ENCODE measurements around the gene CAPN11. TPM values are rescaled to one million over a fixed set of nuclear protein-coding genes. Genes with fewer than 3 reads are reported as not detected.
A peak's percentile ranks its signal among the peaks of the same experiment; 100 is the strongest.

Gene CAPN11
- total RNA-seq, 1 experiment from 2014 or later, result 0.28 TPM

DNA sequence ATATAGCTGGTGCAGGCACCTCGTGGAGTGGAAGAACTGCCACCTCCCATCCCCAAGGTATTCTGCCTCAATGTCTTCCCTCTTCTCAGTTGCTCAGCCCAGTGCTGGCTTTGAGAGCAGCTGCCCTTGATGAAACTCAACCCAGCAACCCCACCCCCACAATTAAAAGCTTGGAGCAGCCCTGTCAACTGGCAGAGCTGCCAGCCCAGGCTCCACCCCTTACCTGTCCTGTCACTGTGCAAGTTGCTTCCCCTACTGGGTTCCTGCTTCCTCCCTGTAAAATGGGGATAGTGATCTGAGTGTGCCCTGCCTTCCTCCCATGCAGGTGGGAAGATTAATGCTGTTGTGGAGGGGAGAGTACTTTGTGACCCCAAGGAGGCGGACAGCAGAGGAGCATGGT lies 26.7 kb upstream of the CAPN11 start:
- no peaks in the 10 kb centered on the region for H3K79me1 ChIP-seq (ENCODE audit: insufficient read depth, low read depth, low read length, poor library complexity, severe bottlenecking)
- no peak overlapping the region for H4K8ac ChIP-seq (replicated peaks; ENCODE audit: insufficient read length, low read depth, low read length)
- TF ChIP-seq, protein P1, sequence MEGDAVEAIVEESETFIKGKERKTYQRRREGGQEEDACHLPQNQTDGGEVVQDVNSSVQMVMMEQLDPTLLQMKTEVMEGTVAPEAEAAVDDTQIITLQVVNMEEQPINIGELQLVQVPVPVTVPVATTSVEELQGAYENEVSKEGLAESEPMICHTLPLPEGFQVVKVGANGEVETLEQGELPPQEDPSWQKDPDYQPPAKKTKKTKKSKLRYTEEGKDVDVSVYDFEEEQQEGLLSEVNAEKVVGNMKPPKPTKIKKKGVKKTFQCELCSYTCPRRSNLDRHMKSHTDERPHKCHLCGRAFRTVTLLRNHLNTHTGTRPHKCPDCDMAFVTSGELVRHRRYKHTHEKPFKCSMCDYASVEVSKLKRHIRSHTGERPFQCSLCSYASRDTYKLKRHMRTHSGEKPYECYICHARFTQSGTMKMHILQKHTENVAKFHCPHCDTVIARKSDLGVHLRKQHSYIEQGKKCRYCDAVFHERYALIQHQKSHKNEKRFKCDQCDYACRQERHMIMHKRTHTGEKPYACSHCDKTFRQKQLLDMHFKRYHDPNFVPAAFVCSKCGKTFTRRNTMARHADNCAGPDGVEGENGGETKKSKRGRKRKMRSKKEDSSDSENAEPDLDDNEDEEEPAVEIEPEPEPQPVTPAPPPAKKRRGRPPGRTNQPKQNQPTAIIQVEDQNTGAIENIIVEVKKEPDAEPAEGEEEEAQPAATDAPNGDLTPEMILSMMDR (conservative IDR thresholded peaks at IDR 0.05), result no peak
- H3K56ac ChIP-seq (ENCODE audit: insufficient read length, low read depth, low read length), result no peak overlapping the region
- H3K23ac ChIP-seq (ENCODE audit: insufficient read length, low read depth, low read length), result no peak overlapping the region
- no peak overlapping the region for H2BK20ac ChIP-seq (ENCODE audit: low read depth, low read length, poor library complexity, severe bottlenecking)
- H3K27me3 ChIP-seq (ENCODE audit: insufficient read depth, low read length), result no peaks in the 10 kb centered on the region
- peak overlapping the region in 1 of 3 experiments; percentile 44; a peak in 1 of 7 replicates for H3K27ac Mint-ChIP-seq
- no peak overlapping the region for H3K14ac ChIP-seq (ENCODE audit: insufficient read depth, low read length)
- no peak overlapping the region for H3K27ac ChIP-seq (ENCODE audit: insufficient read length, low read depth, low read length)
- no peak overlapping the region for H3K4ac ChIP-seq (ENCODE audit: low read depth, low read length)
- H3K4me1 Mint-ChIP-seq, result peaks cover 35 to 56% of the 10 kb centered on the region in 2 experiments
- no peak overlapping the region for H4K91ac ChIP-seq (ENCODE audit: insufficient read length, low read depth, low read length)
- H4K20me1 ChIP-seq (ENCODE audit: control insufficient read depth, insufficient read depth, insufficient read length), result peaks cover 3% of the 10 kb centered on the region
- H2AFZ ChIP-seq (ENCODE audit: low read length), result no peak overlapping the region
- no peak overlapping the region for H2BK5ac ChIP-seq (ENCODE audit: insufficient read length, low read length)
- H3K4me3 Mint-ChIP-seq, result peak overlapping the region in 1 of 2 experiments; percentile 17; a peak in 1 of 5 replicates
- H3K23me2 ChIP-seq (ENCODE audit: insufficient read length, low read depth, low read length, poor library complexity, severe bottlenecking), result peaks cover 6% of the 10 kb centered on the region
- H2BK120ac ChIP-seq (ENCODE audit: low read depth, low read length, poor library complexity, severe bottlenecking), result no peak overlapping the region
- no peak overlapping the region for H3K18ac ChIP-seq (ENCODE audit: insufficient read length, low read depth, low read length)
- peaks cover 14 to 19% (median 19%) of the 10 kb centered on the region in 3 experiments for H3K36me3 Mint-ChIP-seq (ENCODE audit: insufficient read depth in 1 of 3, low read depth in 3 of 3)
- H3K4me2 ChIP-seq (ENCODE audit: insufficient read depth, insufficient read length, low read length), result no peak overlapping the region
- H3K79me2 ChIP-seq (ENCODE audit: insufficient read depth, low read length), result peaks cover under 1% of the 10 kb centered on the region; the same call in 1 of the 2 replicates
- no peak overlapping the region for H3K9ac ChIP-seq (ENCODE audit: extremely low read depth, insufficient read length, low read length)
- no peak overlapping the region for H4K5ac ChIP-seq (ENCODE audit: insufficient read length, low read depth, low read length)
- no peaks in the 10 kb centered on the region; the same call in 1 of the 2 replicates for H3K27me3 Mint-ChIP-seq (ENCODE audit: low read depth)
- H3K4me1 ChIP-seq (ENCODE audit: insufficient read depth, low read length), result no peaks in the 10 kb centered on the region
- H2BK12ac ChIP-seq (ENCODE audit: insufficient read length, low read depth, low read length), result no peak overlapping the region
- no peaks in the 10 kb centered on the region for H3K9me3 Mint-ChIP-seq
- no peak overlapping the region for H3T11ph ChIP-seq (ENCODE audit: low read length)
- peak; percentile 51 for DNase-seq
- H2BK15ac ChIP-seq (ENCODE audit: low read depth, low read length), result no peak overlapping the region
- H3K9me3 ChIP-seq (ENCODE audit: control insufficient read depth, low read depth, low read length), result no peaks in the 10 kb centered on the region
- no peak overlapping the region for H2AK5ac ChIP-seq (ENCODE audit: insufficient read length, low read length)
- WGBS (ENCODE audit: extremely low coverage, insufficient read length, low lambda C conversion rate), result no CpG with 5 or more reads among the region's 2 CpGs

Data from H9 (cell line).